GM18520 (cell line): Measurements from ENCODE around the gene PRKG2.
"Not testable (repeated sequence)": the region's sequence is repeated elsewhere in the genome, so short reads cannot be mapped to it uniquely, and the experiment has no call there.

Experiments used
- ATAC-seq: cut with Tn5 transposase; IDR thresholded peaks from one replicate; pipeline ENCODE4 v1.9.1; 2021; ENCODE audit not compliant: unreplicated experiment

PRKG2 gene

GRCh38 chr4:81164126-81164525 is 50.9 kb downstream of the PRKG2 start:
- ATAC-seq = no peak

GRCh38 chr4:81162752-81163458 is 52.1 kb downstream of the PRKG2 start:
- ATAC-seq = no peak

GRCh38 chr4:81153714-81154323 is 61.2 kb downstream of the PRKG2 start:
- ATAC-seq = not testable (repeated sequence)

- ATAC-seq = no peak
Observed at GRCh38 chr4:81152839-81153713, 61.9 kb downstream of the PRKG2 start.

GRCh38 chr4:81149976-81150375 is 65.0 kb downstream of the PRKG2 start:
- ATAC-seq = no peak

DNA sequence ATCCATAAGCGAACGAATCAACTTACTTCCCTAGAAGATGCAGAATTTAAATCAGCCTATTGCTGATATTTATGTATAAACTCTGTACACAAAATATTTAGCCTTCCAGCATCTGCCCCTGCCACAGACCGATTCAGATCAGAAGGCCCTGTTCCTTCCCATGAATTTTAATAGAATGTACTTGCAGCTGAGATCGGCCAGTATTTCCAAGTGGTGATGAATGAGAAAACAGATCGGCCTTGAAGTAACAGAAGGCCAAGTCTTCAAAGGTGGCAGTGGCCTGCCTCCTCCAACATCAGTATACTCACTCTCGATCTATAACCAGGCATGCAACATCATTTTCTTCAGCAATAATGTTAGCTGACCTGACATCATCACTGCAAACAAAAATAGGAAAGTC is 66.4 kb downstream of the PRKG2 start:
- ATAC-seq = no peak

- no peak for ATAC-seq
Observed at GRCh38 chr4:81146466-81146865, 68.6 kb downstream of the PRKG2 start.

- ATAC-seq = no peak
Observed at GRCh38 chr4:81143183-81143582, 71.8 kb downstream of the PRKG2 start.

GRCh38 chr4:81142744-81143143 is 72.3 kb downstream of the PRKG2 start:
- no peak for ATAC-seq

DNA sequence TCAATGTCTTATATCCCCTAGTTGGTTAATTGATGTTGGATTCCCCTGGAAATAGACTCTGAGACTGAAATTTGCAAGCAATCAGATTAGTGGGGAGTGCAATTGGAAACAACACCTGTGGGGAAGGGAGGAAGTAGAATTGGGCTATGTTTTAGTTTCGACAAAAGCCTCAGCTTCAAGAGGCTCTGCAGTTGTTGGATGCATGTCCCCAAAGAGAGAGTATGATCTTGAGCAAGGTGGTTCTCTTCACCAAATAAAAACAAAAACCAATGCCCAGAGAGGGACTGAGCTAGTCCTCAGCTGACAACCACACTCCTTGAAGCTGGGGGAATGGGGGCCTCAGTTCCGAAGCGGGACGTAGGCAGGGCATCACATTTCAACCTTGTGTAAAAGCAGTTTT is 77.1 kb downstream of the PRKG2 start:
- ATAC-seq = no peak

DNA sequence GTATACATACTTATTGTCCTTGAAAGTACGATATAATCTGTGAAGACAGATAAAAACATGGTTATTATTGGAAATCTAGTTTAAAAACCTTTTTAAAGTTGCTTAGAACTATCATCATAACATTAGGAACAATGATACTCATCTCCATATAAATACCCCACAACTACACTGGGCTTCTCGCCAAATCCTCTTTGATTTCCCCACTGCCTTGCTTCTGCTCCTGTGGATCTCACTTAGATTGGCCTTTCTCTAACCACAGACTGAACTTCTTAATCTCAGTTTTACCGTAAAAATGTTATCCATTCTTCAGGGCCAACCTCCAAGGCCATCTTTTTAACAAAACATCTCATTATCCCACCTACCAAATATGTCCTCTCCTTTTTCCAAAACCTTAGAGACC is 77.6 kb downstream of the PRKG2 start:
- no peak for ATAC-seq

DNA sequence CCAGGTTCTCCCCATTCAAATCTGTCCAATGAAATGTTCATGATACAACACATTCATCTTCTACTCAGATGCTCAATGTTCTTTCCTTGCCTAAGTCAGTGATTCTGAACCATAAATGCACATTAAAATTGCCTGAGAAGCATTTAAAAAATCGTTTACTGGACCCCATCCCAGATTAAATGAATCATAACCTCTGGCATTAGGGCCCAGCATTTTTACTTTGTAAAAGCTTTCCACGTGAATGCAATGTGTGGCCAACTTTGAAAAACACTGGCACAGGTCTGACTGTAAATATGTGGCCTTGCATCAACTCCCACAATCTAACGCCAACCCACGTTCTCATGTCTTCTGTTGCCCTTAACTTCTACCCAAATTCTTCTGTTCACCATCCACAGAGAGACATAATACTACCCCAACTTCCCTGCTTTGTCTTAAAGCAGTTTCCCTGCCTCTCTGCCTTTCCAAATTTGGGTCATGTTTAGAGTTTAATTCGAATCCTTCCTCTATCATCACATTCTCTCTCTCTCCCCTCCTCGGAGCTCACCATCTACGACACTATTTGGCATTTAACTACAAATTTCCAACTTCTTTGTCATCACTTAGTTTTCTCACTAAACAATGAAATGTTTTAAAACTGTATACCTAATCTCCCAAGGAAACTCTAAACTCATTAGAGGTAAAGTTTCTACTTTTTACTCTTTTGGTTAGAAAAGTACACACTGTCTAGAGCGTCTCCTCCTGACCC is 78.7 kb downstream of the PRKG2 start:
- ATAC-seq = no peak

- ATAC-seq = no peak
Observed at GRCh38 chr4:81135501-81135900, 79.5 kb downstream of the PRKG2 start.

DNA sequence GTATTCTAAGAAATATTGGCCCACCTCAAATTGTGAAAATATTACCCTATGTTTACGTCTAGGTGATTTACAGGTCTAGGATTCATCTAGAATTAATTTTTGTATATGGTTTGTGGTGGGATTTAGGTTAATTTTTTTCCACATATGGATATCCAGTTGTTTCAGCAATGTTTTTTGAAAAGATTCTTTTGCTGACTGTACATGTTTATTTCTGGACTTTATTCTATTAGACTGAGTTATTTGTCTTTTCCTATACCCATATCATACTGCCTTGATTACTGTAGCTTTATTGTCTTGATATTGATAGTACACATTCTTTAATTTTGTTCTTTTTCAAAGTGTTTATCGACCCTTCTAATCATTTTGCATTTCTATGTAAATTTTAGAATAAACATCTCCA is 83.5 kb downstream of the PRKG2 start:
- no peak for ATAC-seq

GRCh38 chr4:81131066-81131465 is 84.0 kb downstream of the PRKG2 start:
- ATAC-seq = no peak

- ATAC-seq = no peak
Observed at GRCh38 chr4:81130569-81130968, 84.5 kb downstream of the PRKG2 start.

DNA sequence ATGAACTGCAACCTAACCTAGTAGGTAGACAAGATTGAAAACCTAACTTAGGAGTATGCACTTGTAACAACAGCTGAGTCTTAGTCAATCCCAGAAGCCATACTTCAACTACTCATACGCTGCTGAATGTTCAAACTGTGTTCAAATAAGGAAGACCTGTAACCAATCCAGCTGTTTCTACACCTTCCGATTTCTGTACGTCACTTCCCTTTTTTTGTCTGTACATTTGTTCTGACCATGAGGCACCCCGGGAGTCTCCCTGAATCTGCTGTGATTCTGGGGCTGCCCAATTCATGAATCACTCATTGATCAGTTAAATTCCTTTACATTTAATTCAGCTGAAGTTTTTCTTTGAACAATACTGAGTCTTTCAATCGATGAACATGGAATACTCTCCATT is 95.0 kb downstream of the PRKG2 start:
- ATAC-seq = no peak

DNA sequence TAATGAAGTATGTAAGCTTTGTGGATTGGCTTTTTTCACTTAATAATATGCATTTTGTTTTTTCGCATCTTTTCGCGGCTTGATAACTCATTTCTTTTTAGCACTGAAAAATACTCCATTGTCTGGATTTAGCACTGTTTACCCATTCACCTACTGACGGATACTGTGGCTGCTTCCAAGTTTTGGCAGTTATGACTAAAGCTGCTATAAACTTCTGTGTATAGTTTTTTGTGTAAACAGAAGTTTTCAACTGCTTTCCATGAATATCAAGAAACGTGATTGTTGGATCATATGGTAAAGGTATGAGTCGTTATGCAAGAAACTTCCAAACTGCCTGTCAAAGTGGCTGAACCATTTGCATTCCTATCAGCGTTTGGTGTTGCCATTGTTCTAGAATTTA is 96.9 kb downstream of the PRKG2 start:
- no peak for ATAC-seq

- no peak for ATAC-seq
Observed at GRCh38 chr4:81116566-81116965, 98.5 kb downstream of the PRKG2 start.

DNA sequence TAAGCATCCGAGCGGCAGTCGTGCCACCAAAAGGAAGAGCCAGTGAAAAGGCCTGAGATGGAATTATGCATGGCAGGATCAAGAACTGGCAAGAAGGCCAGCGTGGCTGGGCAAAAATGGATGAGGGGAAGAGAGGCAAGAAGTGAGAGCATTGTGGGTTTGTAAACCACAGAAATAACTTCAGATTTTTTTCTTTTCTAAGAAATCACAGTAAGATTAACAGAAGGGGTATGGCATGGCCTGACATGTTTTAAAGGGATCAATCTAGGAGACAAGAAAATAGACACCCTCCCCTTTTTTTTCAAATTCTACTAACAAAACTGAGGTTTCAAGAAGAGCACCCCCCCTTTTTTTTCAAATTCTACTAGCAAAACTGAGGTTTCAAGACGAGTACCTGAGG is 102.0 kb downstream of the PRKG2 start:
- no peak for ATAC-seq

DNA sequence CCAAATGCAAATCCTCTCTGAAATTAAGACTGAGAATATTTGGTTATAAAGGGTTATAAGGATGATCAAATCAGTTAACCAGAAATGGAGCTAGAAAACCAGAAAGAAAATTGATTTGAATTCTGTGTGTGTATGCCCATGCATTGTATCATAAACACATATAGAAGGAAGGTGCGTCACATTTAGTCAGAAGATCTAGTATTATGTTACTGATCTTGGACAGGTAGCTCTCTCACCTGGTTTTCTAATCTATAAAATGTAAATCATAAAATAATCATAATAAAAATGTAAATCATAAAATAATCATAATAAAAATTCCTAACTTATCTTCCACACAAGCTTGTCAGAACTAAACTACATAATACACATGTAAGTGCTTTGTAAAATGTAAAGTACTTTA is 105.7 kb downstream of the PRKG2 start:
- no peak for ATAC-seq
